Activated T-helper 17 cell treated with anti-CD3 and anti-CD28 coated beads, Interleukin-2, amount 50 U/mL, for 72 hours (primary cell): Measurements from ENCODE around the gene CCDC93. TPM values are rescaled to one million over a fixed set of nuclear protein-coding genes. Genes with fewer than 3 reads are reported as not detected.
"Not testable (repeated sequence)": the region's sequence is repeated elsewhere in the genome, so short reads cannot be mapped to it uniquely, and the experiment has no call there.

Source experiments
- ATAC-seq: fragments of 150-1000 bp; cut with Tn5 transposase; replicated peaks from 2 replicates; pipeline ENCODE4 v1.10.0; 2021; ENCODE audit warnings: mild to moderate bottlenecking, moderate library complexity
- H3K27ac Mint-ChIP-seq: one replicate; pipeline ENCODE4 v1.8.0; 2022; ENCODE audit warnings: mixed read lengths
- H3K27me3 Mint-ChIP-seq: one replicate; pipeline ENCODE4 v1.8.0; 2022; ENCODE audit warnings: mixed read lengths
- H3K36me3 Mint-ChIP-seq: one replicate; pipeline ENCODE4 v1.8.0; 2022; ENCODE audit warnings: low read depth, mild to moderate bottlenecking, mixed read lengths
- H3K4me1 Mint-ChIP-seq: one replicate; pipeline ENCODE4 v1.8.0; 2022; ENCODE audit warnings: mixed read lengths
- H3K4me3 Mint-ChIP-seq: one replicate; pipeline ENCODE4 v1.8.0; 2022; ENCODE audit warnings: mild to moderate bottlenecking, mixed read lengths
- H3K9me3 Mint-ChIP-seq: one replicate; pipeline ENCODE4 v1.8.0; 2022; ENCODE audit warnings: mixed read lengths
- total RNA-seq, 2 donors: library from RNA; stranded (reverse); gene quantifications; one replicate each; pipeline ENCODE4 v1.2.3, GENCODE V29; 2022

The CCDC93 gene
- total RNA-seq, 2 donors from 2014 or later: 30.6 to 43.6 TPM

DNA sequence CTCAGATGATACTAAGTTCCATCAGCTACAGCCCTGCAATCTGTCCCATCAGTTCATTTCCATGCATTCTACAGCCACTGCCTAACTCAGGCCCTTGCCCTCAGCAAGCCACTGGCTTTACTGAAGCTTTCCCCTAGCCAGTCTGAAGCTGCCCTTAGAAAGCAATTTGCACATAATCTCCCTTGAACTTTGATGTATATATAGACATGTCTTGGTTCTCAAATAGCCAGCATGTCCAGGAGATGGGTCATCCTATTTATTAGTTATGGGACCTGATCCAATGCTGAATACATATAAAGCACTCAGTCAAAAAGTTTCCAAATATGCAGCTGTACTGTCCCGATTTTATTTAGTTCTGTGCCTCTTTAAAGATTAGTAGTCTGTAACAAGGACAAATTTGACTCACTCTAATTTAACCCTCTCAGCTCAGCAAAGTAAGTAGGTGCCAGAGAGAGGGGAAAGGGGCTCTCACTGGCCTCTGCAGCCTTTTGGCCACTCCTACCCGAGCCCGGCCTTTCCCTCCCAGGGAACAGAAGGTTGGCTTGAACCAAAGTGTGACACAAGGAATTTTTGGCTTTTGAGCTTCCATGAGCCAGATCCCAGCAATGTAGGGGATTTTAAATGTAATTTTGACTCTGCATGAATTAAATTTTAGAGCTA, 70.7 kb downstream of the CCDC93 start:
- Mint-ChIP-seq H3K36me3 (peaks cover 100% of the 10 kb centered on the region), H3K27ac (no peak overlapping the region), H3K4me1 (no peaks in the 10 kb centered on the region), H3K9me3 (no peaks in the 10 kb centered on the region), H3K27me3 (no peaks in the 10 kb centered on the region), H3K4me3 (no peak overlapping the region)
- ATAC-seq: no peak

DNA sequence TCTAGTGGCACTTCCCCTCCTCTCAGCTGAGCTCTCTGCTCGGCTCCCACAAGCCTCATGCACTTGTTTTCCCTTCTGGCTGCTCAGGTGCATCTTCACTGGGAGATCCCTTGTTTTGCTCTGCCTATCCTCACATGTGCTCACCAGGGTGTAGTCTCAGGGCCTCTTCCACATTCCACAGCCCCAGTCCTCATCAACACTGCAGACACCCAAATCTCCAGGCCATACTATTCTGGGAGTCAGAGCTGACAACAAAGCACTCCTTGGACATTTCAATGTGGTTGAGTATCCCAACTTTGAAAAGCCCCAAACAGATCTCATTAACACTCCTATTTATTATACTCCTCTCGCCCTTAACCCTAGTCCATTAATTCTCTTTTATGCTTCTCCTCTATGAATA, 71.3 kb downstream of the CCDC93 start:
- Mint-ChIP-seq H3K27ac (no peak overlapping the region), H3K4me1 (no peaks in the 10 kb centered on the region), H3K4me3 (no peak overlapping the region), H3K9me3 (no peaks in the 10 kb centered on the region), H3K27me3 (no peaks in the 10 kb centered on the region), H3K36me3 (peaks cover 100% of the 10 kb centered on the region)
- no peak for ATAC-seq

DNA sequence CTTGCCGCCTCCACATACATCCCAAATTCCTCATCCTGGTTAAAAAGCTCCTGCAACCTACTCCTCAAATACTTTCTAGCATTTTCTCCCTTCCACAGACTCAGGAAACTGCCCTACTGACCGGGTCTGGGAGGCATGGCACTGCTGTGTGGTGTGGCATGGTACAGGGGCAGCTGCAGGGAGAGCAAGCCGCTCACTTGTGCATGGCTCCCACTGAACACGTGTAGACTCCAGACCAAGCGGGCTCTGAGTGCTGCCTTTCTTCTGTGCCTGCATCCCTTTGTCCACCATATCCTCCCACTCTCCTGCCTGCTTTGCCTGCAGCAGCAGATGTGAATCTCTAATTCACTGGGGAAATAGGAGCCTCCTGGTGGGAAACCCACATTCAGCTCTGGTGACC, 72.2 kb downstream of the CCDC93 start:
- Mint-ChIP-seq H3K27ac (no peak overlapping the region), H3K27me3 (no peaks in the 10 kb centered on the region), H3K36me3 (peaks cover 100% of the 10 kb centered on the region), H3K4me1 (no peaks in the 10 kb centered on the region), H3K4me3 (no peak overlapping the region), H3K9me3 (no peaks in the 10 kb centered on the region)
- ATAC-seq: no peak

- H3K9me3 Mint-ChIP-seq: no peaks in the 10 kb centered on the region
- H3K4me3 Mint-ChIP-seq: no peak overlapping the region
- no peak overlapping the region for H3K27ac Mint-ChIP-seq
- ATAC-seq: no peak
- peaks cover 100% of the 10 kb centered on the region for H3K36me3 Mint-ChIP-seq
- no peaks in the 10 kb centered on the region for H3K27me3 Mint-ChIP-seq
- no peaks in the 10 kb centered on the region for H3K4me1 Mint-ChIP-seq
These were observed 73.4 kb downstream of the CCDC93 start for GRCh38 chr2:117940436-117940835.

- no peak for ATAC-seq
- Mint-ChIP-seq H3K4me1 (no peaks in the 10 kb centered on the region), H3K27ac (no peak overlapping the region), H3K36me3 (peaks cover 100% of the 10 kb centered on the region), H3K9me3 (no peaks in the 10 kb centered on the region), H3K4me3 (no peak overlapping the region), H3K27me3 (no peaks in the 10 kb centered on the region)
These were observed 75.3 kb downstream of the CCDC93 start for GRCh38 chr2:117938611-117939010.

DNA sequence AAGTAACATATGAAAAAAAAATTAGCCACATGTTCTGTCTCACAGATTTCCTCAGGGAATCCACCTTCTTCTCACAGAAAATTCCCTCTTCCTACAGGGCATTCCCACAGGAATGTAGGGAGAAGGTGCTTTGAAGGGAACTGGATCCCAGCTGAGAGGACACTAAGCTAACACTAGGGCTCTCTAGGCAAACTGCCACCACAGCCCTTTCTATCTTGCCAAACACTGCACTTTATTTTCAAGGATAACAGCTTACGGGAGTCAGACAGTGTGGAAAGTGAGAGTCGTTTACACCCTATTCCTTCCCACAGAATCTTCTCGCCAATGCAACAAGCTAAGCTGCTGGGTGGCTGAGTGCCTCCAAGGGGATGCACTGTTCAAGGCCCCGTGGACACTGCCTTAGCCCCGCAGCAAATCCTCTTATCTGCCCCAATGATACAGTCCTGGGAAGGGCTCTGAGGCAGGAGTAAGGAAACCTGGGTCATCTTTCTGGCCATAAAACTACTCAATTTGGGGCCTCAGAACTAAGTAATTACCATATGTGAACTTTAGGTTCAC, 76.9 kb downstream of the CCDC93 start:
- Mint-ChIP-seq H3K27ac (no peak overlapping the region), H3K36me3 (peaks cover 100% of the 10 kb centered on the region), H3K9me3 (no peaks in the 10 kb centered on the region), H3K27me3 (no peaks in the 10 kb centered on the region), H3K4me1 (no peaks in the 10 kb centered on the region), H3K4me3 (no peak overlapping the region)
- ATAC-seq: no peak

GRCh38 chr2:117935954-117936353, 77.9 kb downstream of the CCDC93 start:
- Mint-ChIP-seq H3K27me3 (no peaks in the 10 kb centered on the region), H3K4me1 (no peaks in the 10 kb centered on the region)
- no peak for ATAC-seq

GRCh38 chr2:117935456-117935855, 78.4 kb downstream of the CCDC93 start:
- no peak for ATAC-seq
- Mint-ChIP-seq H3K27me3 (no peaks in the 10 kb centered on the region), H3K4me3 (no peak overlapping the region), H3K4me1 (no peaks in the 10 kb centered on the region), H3K27ac (no peak overlapping the region), H3K9me3 (peaks cover 3% of the 10 kb centered on the region), H3K36me3 (peaks cover 100% of the 10 kb centered on the region)

More at GRCh38 chr2:117935954-117936353, 77.9 kb downstream of the CCDC93 start:
- peaks cover 100% of the 10 kb centered on the region for H3K36me3 Mint-ChIP-seq
- H3K4me3 Mint-ChIP-seq: no peak overlapping the region
- H3K9me3 Mint-ChIP-seq: peaks cover 3% of the 10 kb centered on the region
- no peak overlapping the region for H3K27ac Mint-ChIP-seq

DNA sequence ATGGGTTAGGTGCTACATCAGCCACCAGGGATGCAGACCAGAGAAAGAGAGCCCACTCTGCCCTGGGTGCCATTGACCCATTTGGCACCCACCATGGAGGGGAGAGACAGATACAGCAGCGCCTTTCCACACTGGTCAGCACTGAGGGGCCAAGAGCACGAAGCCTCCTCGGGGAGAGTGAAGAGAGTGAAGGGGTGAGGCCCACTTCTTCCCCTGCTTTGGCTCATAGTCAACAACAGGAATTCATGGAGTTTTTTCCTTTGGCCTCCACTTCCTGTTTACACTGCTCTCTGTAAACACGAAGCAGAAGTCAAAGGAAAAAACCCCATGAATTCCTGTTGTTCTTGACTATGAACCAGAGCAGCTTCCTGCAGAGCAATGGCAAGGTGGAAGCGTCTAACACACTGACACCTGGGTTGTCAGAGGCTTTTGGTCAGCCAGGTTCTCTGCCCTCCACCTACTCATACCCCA, 80.0 kb downstream of the CCDC93 start:
- ATAC-seq: no peak
- no peaks in the 10 kb centered on the region for H3K4me1 Mint-ChIP-seq
- H3K27me3 Mint-ChIP-seq: no peaks in the 10 kb centered on the region
- H3K9me3 Mint-ChIP-seq: peaks cover 6% of the 10 kb centered on the region
- H3K4me3 Mint-ChIP-seq: no peak overlapping the region
- no peak overlapping the region for H3K27ac Mint-ChIP-seq
- H3K36me3 Mint-ChIP-seq: peaks cover 100% of the 10 kb centered on the region

DNA sequence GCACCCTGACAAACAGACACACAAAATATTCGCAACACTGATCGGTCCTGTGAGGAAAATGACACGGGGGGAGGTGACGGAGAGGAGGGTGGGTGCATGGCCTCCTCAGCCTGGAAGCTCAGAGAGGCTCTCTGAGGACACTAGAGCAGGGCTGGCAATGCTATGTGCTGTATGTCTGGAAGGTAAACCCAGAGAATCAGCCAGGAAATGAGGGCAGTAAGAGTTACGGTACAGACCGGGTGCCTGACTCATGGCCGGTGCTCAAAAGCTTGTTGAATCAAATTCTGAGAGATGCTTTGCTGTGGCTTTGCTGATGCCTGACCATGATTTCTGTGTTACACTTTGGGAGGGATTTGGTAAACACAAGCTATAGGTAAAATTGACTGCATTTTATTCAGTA, 81.9 kb downstream of the CCDC93 start:
- Mint-ChIP-seq H3K36me3 (peaks cover 100% of the 10 kb centered on the region), H3K27ac (no peak overlapping the region), H3K4me3 (no peak overlapping the region), H3K27me3 (no peaks in the 10 kb centered on the region), H3K9me3 (peaks cover 6% of the 10 kb centered on the region), H3K4me1 (no peaks in the 10 kb centered on the region)
- no peak for ATAC-seq

- H3K4me1 Mint-ChIP-seq: no peaks in the 10 kb centered on the region
- peaks cover 6% of the 10 kb centered on the region for H3K9me3 Mint-ChIP-seq
- ATAC-seq: no peak
- H3K36me3 Mint-ChIP-seq: peaks cover 100% of the 10 kb centered on the region
- no peaks in the 10 kb centered on the region for H3K27me3 Mint-ChIP-seq
- H3K4me3 Mint-ChIP-seq: no peak overlapping the region
- H3K27ac Mint-ChIP-seq: no peak overlapping the region
These were observed 82.6 kb downstream of the CCDC93 start for GRCh38 chr2:117931266-117931665.

GRCh38 chr2:117930775-117931174, 83.1 kb downstream of the CCDC93 start:
- Mint-ChIP-seq H3K36me3 (peaks cover 100% of the 10 kb centered on the region), H3K27ac (no peak overlapping the region), H3K4me3 (no peak overlapping the region), H3K9me3 (peaks cover 6% of the 10 kb centered on the region), H3K27me3 (no peaks in the 10 kb centered on the region), H3K4me1 (no peaks in the 10 kb centered on the region)
- no peak for ATAC-seq

- not testable (repeated sequence) for H3K9me3 Mint-ChIP-seq, ATAC-seq, H3K27me3 Mint-ChIP-seq, H3K4me1 Mint-ChIP-seq, H3K4me3 Mint-ChIP-seq, H3K27ac Mint-ChIP-seq
- peaks cover 100% of the 10 kb centered on the region for H3K36me3 Mint-ChIP-seq
These were observed 90.4 kb downstream of the CCDC93 start for GRCh38 chr2:117923471-117923870.

GRCh38 chr2:117921520-117921919, 92.3 kb downstream of the CCDC93 start:
- Mint-ChIP-seq H3K36me3 (peaks cover 100% of the 10 kb centered on the region), H3K27me3 (no peaks in the 10 kb centered on the region), H3K4me3 (no peak overlapping the region), H3K9me3 (no peaks in the 10 kb centered on the region), H3K4me1 (no peaks in the 10 kb centered on the region), H3K27ac (no peak overlapping the region)
- ATAC-seq: no peak

GRCh38 chr2:117918608-117919007, 95.3 kb downstream of the CCDC93 start:
- Mint-ChIP-seq H3K4me1 (no peaks in the 10 kb centered on the region), H3K4me3 (no peak overlapping the region), H3K27me3 (no peaks in the 10 kb centered on the region), H3K9me3 (peaks cover 5% of the 10 kb centered on the region), H3K27ac (no peak overlapping the region), H3K36me3 (peaks cover 89% of the 10 kb centered on the region)
- ATAC-seq: no peak
